Mesenchymal stem cell (in vitro differentiated cells and primary cell): ENCODE results near the gene SPATS2.
A peak's percentile ranks its signal among the peaks of the same experiment; 100 is the strongest.

Source experiments
- DNase-seq: peaks from one replicate; pipeline ENCODE4 v3.0.0-alpha.2; 2013
- H2AFZ ChIP-seq: one replicate; pipeline ENCODE4 v1.6.1; 2013; ENCODE audit warnings: low read depth, mild to moderate bottlenecking, control low read depth, inconsistent platforms, low read length, moderate library complexity
- H2AK5ac ChIP-seq: 2 replicates; pipeline ENCODE4 v1.6.1; 2013; ENCODE audit warnings: low read length, moderate library complexity, mild to moderate bottlenecking, inconsistent platforms; ENCODE audit not compliant: severe bottlenecking
- H2BK120ac ChIP-seq: one replicate; pipeline ENCODE4 v1.6.1; 2013; ENCODE audit warnings: low read depth, mild to moderate bottlenecking, inconsistent platforms, low read length, moderate library complexity
- H2BK12ac ChIP-seq, 2 experiments: one replicate each; pipeline ENCODE4 v1.6.1; 2013; ENCODE audit warnings: inconsistent platforms in 2 of 2, low read length in 2 of 2, mild to moderate bottlenecking in 2 of 2, moderate library complexity in 2 of 2, control low read depth in 1 of 2
- H2BK15ac ChIP-seq: one replicate; pipeline ENCODE4 v1.6.1; 2013; ENCODE audit warnings: mild to moderate bottlenecking, low read depth, inconsistent platforms; ENCODE audit not compliant: poor library complexity, severe bottlenecking
- H2BK5ac ChIP-seq: 2 replicates; pipeline ENCODE4 v1.6.1; 2013; ENCODE audit warnings: low read depth, mild to moderate bottlenecking, low read length, control low read depth, inconsistent platforms; ENCODE audit not compliant: poor library complexity, severe bottlenecking
- H3K14ac ChIP-seq, 2 experiments: one replicate each; pipeline ENCODE4 v1.6.1; 2013; ENCODE audit warnings: inconsistent platforms in 2 of 2, low read length in 2 of 2, control low read depth in 1 of 2, mild to moderate bottlenecking in 1 of 2, moderate library complexity in 1 of 2
- H3K18ac ChIP-seq, 2 experiments: one replicate each; pipeline ENCODE4 v1.6.1; 2013; ENCODE audit warnings: inconsistent platforms in 2 of 2, low read length in 2 of 2, control low read depth in 1 of 2, low read depth in 1 of 2, mild to moderate bottlenecking in 1 of 2
- H3K23ac ChIP-seq, 2 experiments: one replicate each; pipeline ENCODE4 v1.6.1; 2013; ENCODE audit warnings: inconsistent platforms in 2 of 2, low read length in 2 of 2, mild to moderate bottlenecking in 2 of 2, moderate library complexity in 2 of 2, control low read depth in 1 of 2
- H3K27ac ChIP-seq: 2 replicates; pipeline ENCODE4 v1.5.1; 2013; ENCODE audit warnings: mild to moderate bottlenecking, moderate library complexity, low read length, control low read depth, inconsistent platforms; ENCODE audit not compliant: poor library complexity, severe bottlenecking
- H3K27me3 ChIP-seq, 2 experiments: 2 replicates each; pipeline versions ENCODE4 v1.6.1 to v1.7.0; 2013; ENCODE audit warnings: low read length in 2 of 2, mild to moderate bottlenecking in 2 of 2, moderate library complexity in 2 of 2, control low read depth in 1 of 2, inconsistent platforms in 1 of 2; ENCODE audit not compliant: control insufficient read depth in 1 of 2, insufficient read depth in 1 of 2
- H3K36me3 ChIP-seq, 2 experiments: 2 replicates each; pipeline versions ENCODE4 v1.6.1 to v1.7.0; 2013; ENCODE audit warnings: low read length in 2 of 2, control low read depth in 1 of 2, inconsistent platforms in 1 of 2, low read depth in 1 of 2, mild to moderate bottlenecking in 1 of 2; ENCODE audit not compliant: insufficient read depth in 2 of 2, control insufficient read depth in 1 of 2
- H3K4ac ChIP-seq, 2 experiments: one replicate each; pipeline ENCODE4 v1.6.1; 2013; ENCODE audit warnings: inconsistent platforms in 2 of 2, low read length in 2 of 2, mild to moderate bottlenecking in 2 of 2, moderate library complexity in 2 of 2, control low read depth in 1 of 2, low read depth in 1 of 2
- H3K4me1 ChIP-seq: 2 replicates; pipeline ENCODE4 v1.6.1; 2013; ENCODE audit warnings: low read depth, low read length, control low read depth; ENCODE audit not compliant: control insufficient read depth, insufficient read depth
- H3K4me2 ChIP-seq: 2 replicates; pipeline ENCODE4 v1.6.1; 2013; ENCODE audit warnings: low read length, mild to moderate bottlenecking, inconsistent platforms; ENCODE audit not compliant: poor library complexity, severe bottlenecking
- H3K4me3 ChIP-seq, 2 experiments: 2 replicates each; pipeline versions ENCODE4 v1.5.1 to v1.7.0; 2013; ENCODE audit warnings: low read length in 2 of 2, mild to moderate bottlenecking in 2 of 2, control low read depth in 1 of 2, low read depth in 1 of 2; ENCODE audit not compliant: insufficient read depth in 1 of 2
- H3K79me1 ChIP-seq: replicated peaks from 2 replicates; pipeline ENCODE4 v1.6.1; 2013; ENCODE audit warnings: mild to moderate bottlenecking, control low read depth, low read length, inconsistent platforms; ENCODE audit not compliant: poor library complexity, severe bottlenecking
- H3K9ac ChIP-seq: 2 replicates; pipeline ENCODE4 v1.7.0; 2013; ENCODE audit warnings: mild to moderate bottlenecking, low read length, moderate library complexity
- H3K9me3 ChIP-seq: 2 replicates; pipeline ENCODE4 v1.7.0; 2013; ENCODE audit warnings: mild to moderate bottlenecking, low read length; ENCODE audit not compliant: control insufficient read depth
- H4K8ac ChIP-seq: one replicate; pipeline ENCODE4 v1.6.1; 2013; ENCODE audit warnings: inconsistent platforms, mild to moderate bottlenecking, low read length, moderate library complexity
- H4K91ac ChIP-seq: one replicate; pipeline ENCODE4 v1.6.1; 2013; ENCODE audit warnings: mild to moderate bottlenecking, low read length, inconsistent platforms
- WGBS: methylation state at CpG from one replicate; pipeline ENCODE4 v1.1.7; 2013; ENCODE audit warnings: mixed read lengths; 5-methylcytosine and 5-hydroxymethylcytosine counted together

The SPATS2 gene

DNA sequence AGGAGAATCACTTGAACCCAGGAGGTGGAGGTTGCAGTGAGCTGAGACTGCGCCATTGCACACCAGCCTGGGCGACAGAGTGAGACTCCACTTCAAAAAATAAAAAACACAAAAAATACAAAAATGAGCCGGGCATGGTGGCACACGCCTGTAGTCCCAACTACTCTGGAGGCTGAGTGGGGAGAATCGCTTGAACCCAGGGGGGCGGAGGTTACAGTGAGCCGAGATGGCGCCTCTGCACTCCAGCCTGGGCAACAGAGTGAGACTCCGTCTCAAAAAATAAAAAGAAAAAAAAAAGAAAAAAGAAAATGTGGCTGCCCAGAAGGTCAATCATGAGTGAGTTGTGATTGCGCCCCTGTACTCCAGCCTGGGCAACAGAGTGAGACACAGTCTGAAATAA is 11.3 kb upstream of the SPATS2 start:
- H3K27me3 ChIP-seq: peaks cover 0 to 16% of the 10 kb centered on the region in 2 experiments
- WGBS: 96% methylated on average over 8 of the region's 10 CpGs

DNA sequence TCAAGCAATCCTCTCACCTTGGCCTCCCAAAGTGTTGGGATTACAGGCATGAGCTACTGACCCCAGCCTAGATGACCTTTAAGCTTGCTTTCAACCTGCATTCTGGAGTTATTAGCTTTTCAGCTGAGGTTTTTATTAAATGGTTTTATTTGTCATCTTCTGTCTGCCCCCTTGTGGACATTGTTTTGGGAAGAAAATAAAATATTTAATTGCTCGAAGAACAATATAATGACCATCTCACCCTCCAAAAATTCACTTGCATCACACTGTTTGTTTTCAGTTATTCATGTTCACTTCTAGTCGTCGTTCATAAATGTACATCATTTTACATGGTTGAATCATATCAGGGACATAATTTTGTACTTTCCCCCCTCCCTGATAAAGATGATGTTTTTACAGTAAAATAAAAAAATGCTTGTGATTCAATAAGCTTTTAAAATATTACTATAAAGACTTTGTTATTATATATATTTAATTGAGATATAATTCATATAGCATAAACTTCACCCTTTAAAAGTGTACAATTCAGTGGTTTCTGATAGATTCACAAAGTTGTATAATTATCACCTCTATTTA is 10.1 kb upstream of the SPATS2 start:
- no peak overlapping the region for H3K18ac ChIP-seq
- no peaks in the 10 kb centered on the region for H3K9me3 ChIP-seq
- H4K8ac ChIP-seq: no peak overlapping the region
- no peak overlapping the region for H2AFZ ChIP-seq
- H3K23ac ChIP-seq: no peak overlapping the region
- H3K9ac ChIP-seq: peak overlapping the region; percentile 81
- H2BK15ac ChIP-seq: no peak overlapping the region
- no peak overlapping the region for H2BK5ac ChIP-seq
- DNase-seq: peak; percentile 60
- no peaks in the 10 kb centered on the region for H3K79me1 ChIP-seq
- H3K27ac ChIP-seq: no peak overlapping the region
- no peak overlapping the region for H2BK12ac ChIP-seq
- no peak overlapping the region for H3K14ac ChIP-seq
- H2AK5ac ChIP-seq: no peak overlapping the region
- no peak overlapping the region for H3K4ac ChIP-seq
- H2BK120ac ChIP-seq: no peak overlapping the region
- H3K27me3 ChIP-seq: peaks cover 0 to 12% of the 10 kb centered on the region in 2 experiments
- no peak overlapping the region for H4K91ac ChIP-seq
- no peaks in the 10 kb centered on the region for H3K4me1 ChIP-seq
- H3K36me3 ChIP-seq: no peaks in the 10 kb centered on the region
- no peak overlapping the region for H3K4me2 ChIP-seq
- 14% methylated on average over 2 of the region's 3 CpGs for WGBS
- H3K4me3 ChIP-seq: no peak overlapping the region

More for the DNA sequence above, 11.3 kb upstream of the SPATS2 start:
- H3K14ac ChIP-seq: no peak overlapping the region
- no peak overlapping the region for H2AFZ ChIP-seq
- no peaks in the 10 kb centered on the region for H3K9me3 ChIP-seq
- no peak overlapping the region for H3K23ac ChIP-seq
- no peak overlapping the region for H3K4me3 ChIP-seq
- H3K36me3 ChIP-seq: no peaks in the 10 kb centered on the region
- H2AK5ac ChIP-seq: no peak overlapping the region
- H3K4ac ChIP-seq: no peak overlapping the region
- H4K91ac ChIP-seq: no peak overlapping the region
- no peak for DNase-seq
- no peak overlapping the region for H3K27ac ChIP-seq
- no peak overlapping the region for H4K8ac ChIP-seq
- no peak overlapping the region for H2BK15ac ChIP-seq
- no peaks in the 10 kb centered on the region for H3K4me1 ChIP-seq
- H3K79me1 ChIP-seq: no peaks in the 10 kb centered on the region
- no peak overlapping the region for H2BK120ac ChIP-seq
- H3K18ac ChIP-seq: no peak overlapping the region
- no peak overlapping the region for H3K9ac ChIP-seq
- H2BK12ac ChIP-seq: no peak overlapping the region
- no peak overlapping the region for H3K4me2 ChIP-seq
- H2BK5ac ChIP-seq: no peak overlapping the region

DNA sequence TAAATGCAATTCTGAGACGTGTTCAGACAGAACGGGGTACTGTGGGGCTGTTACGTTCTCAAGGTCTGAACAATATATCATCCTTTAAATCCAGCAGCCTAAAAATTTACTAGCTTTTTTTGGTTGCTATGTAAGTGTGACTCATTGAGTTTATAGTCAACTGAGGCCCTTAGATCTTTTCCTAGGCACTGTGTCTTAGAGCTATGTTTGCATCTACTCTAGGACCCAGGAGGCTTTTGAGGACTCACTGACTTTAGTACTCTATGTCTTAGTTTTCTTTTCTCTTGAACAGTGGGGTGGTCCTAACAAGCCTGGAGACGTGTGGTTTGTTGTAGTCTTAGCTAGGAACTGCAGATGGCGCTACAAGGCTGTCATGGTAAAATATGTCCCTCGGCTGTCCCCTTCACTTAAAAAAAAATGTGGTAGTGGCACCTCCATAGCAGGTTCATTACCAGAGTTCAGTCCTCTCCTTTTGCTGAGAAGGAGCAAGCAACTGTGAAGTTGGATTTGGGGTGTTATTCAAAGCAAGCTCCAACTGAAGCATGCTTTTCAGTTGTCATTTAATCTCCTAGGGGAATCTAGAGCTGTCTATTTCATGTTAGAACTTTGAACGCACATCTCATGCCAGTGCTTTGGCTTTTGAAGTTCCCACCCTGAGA is 8.7 kb upstream of the SPATS2 start:
- Histone ChIP-seq H3K18ac (no peak overlapping the region), H3K4ac (no peak overlapping the region), H2BK120ac (no peak overlapping the region), H2AK5ac (no peak overlapping the region), H3K36me3 (no peaks in the 10 kb centered on the region), H4K8ac (no peak overlapping the region), H3K9ac (peak overlapping the region; percentile 81), H4K91ac (no peak overlapping the region), H3K27ac (no peak overlapping the region), H3K27me3 (peaks cover 0 to 5% of the 10 kb centered on the region in 2 experiments), H2BK12ac (no peak overlapping the region), H2AFZ (no peak overlapping the region), H2BK15ac (no peak overlapping the region), H3K4me2 (peak overlapping the region; percentile 34), H3K4me1 (no peaks in the 10 kb centered on the region), H3K79me1 (no peaks in the 10 kb centered on the region), H2BK5ac (no peak overlapping the region), H3K14ac (no peak overlapping the region), H3K9me3 (no peaks in the 10 kb centered on the region), H3K4me3 (no peak overlapping the region), H3K23ac (no peak overlapping the region)
- DNase-seq: peak; percentile 77
- 23% methylated on average over 4 of the region's 7 CpGs for whole genome bisulfite sequencing

- H2BK12ac ChIP-seq: no peak overlapping the region
- no peak overlapping the region for H3K18ac ChIP-seq
- no peaks in the 10 kb centered on the region for H3K36me3 ChIP-seq
- H2AFZ ChIP-seq: no peak overlapping the region
- no peaks in the 10 kb centered on the region for H3K27me3 ChIP-seq
- H4K91ac ChIP-seq: no peak overlapping the region
- H3K14ac ChIP-seq: no peak overlapping the region
- H3K79me1 ChIP-seq: no peaks in the 10 kb centered on the region
- no peak overlapping the region for H2BK120ac ChIP-seq
- H2BK15ac ChIP-seq: no peak overlapping the region
- peak overlapping the region; percentile 41 for H3K9ac ChIP-seq
- DNase-seq: no peak
- H4K8ac ChIP-seq: no peak overlapping the region
- H3K4me3 ChIP-seq: no peak overlapping the region
- H3K4me2 ChIP-seq: no peak overlapping the region
- no peak overlapping the region for H2AK5ac ChIP-seq
- H3K23ac ChIP-seq: no peak overlapping the region
- no peaks in the 10 kb centered on the region for H3K9me3 ChIP-seq
- H3K27ac ChIP-seq: no peak overlapping the region
- 83% methylated on average over 4 of the region's 7 CpGs for WGBS
- H3K4ac ChIP-seq: no peak overlapping the region
- H2BK5ac ChIP-seq: no peak overlapping the region
- H3K4me1 ChIP-seq: no peaks in the 10 kb centered on the region
These were observed 7.6 kb upstream of the SPATS2 start for GRCh38 chr12:49359671-49360070.
